ENCODE results near the gene ABCC3.

DNA sequence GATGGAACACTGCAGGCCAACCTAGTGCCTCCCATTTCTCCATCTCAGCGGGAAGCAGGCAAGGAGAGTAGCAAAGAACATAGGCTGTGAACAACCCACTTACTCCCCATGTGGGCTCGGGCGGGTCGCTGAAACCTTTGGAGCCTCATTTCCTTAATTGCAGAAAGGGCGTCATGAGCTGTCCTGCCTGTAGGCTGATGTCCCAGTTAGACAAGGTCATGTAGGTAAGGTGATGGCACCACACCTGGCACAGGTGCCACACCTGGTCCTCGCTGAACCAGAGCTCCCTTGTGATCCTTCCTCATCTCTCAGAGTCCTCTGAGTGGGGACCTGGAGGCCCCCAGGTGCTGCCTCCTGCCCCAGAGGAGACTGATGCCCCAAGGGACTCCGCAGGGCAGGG lies 22.9 kb downstream of the ABCC3 start:
- TF ChIP-seq, protein P1, sequence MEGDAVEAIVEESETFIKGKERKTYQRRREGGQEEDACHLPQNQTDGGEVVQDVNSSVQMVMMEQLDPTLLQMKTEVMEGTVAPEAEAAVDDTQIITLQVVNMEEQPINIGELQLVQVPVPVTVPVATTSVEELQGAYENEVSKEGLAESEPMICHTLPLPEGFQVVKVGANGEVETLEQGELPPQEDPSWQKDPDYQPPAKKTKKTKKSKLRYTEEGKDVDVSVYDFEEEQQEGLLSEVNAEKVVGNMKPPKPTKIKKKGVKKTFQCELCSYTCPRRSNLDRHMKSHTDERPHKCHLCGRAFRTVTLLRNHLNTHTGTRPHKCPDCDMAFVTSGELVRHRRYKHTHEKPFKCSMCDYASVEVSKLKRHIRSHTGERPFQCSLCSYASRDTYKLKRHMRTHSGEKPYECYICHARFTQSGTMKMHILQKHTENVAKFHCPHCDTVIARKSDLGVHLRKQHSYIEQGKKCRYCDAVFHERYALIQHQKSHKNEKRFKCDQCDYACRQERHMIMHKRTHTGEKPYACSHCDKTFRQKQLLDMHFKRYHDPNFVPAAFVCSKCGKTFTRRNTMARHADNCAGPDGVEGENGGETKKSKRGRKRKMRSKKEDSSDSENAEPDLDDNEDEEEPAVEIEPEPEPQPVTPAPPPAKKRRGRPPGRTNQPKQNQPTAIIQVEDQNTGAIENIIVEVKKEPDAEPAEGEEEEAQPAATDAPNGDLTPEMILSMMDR (IDR thresholded peaks at IDR 0.05), result no peak
- TF ChIP-seq POLR2A (IDR thresholded peaks at IDR 0.05), result no peak

Data from lower leg skin (tissue), 3 donors.